ENCODE data around the gene EFS.
"Not testable (repeated sequence)": the region's sequence is repeated elsewhere in the genome, so short reads cannot be mapped to it uniquely, and the experiment has no call there.

EFS gene

GRCh38 chr14:23404331-23404900, 39.4 kb upstream of the EFS start:
- TF ChIP-seq CTCF (conservative IDR thresholded peaks at IDR 0.05; ENCODE audit: low read depth, low read length) = no peak
- H3K4me3 ChIP-seq (ENCODE audit: low read depth, low read length) = no peak overlapping the region
- no peak for DNase-seq (ENCODE audit: low read depth)

DNA sequence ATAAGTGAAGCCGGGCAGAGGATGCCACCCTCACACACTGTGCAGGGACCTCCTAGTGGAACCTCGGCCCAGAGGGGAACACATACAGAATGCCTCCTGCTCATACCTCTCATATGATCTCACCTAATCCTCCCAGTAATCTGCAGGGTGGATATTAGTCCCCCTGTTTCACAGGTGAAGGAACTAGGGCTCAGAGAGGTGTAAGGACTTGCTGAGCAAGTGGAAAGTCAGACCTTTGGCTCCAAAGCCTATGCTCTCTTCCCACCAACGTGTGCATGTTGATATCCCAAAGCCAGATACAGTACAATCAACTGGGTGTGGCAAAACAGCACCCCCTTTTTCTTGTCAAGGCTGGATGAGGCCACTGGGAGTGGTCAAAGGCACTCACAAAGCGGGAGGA, 38.9 kb upstream of the EFS start:
- H3K4me3 ChIP-seq (ENCODE audit: low read depth, low read length) = no peak overlapping the region
- TF ChIP-seq CTCF (conservative IDR thresholded peaks at IDR 0.05; ENCODE audit: low read depth, low read length) = no peak
- no peak for DNase-seq (ENCODE audit: low read depth)

GRCh38 chr14:23403139-23403438, 38.1 kb upstream of the EFS start:
- H3K4me3 ChIP-seq (ENCODE audit: low read depth, low read length) = no peak overlapping the region
- DNase-seq (ENCODE audit: low read depth) = no peak
- no peak for TF ChIP-seq CTCF (conservative IDR thresholded peaks at IDR 0.05; ENCODE audit: low read depth, low read length)

DNA sequence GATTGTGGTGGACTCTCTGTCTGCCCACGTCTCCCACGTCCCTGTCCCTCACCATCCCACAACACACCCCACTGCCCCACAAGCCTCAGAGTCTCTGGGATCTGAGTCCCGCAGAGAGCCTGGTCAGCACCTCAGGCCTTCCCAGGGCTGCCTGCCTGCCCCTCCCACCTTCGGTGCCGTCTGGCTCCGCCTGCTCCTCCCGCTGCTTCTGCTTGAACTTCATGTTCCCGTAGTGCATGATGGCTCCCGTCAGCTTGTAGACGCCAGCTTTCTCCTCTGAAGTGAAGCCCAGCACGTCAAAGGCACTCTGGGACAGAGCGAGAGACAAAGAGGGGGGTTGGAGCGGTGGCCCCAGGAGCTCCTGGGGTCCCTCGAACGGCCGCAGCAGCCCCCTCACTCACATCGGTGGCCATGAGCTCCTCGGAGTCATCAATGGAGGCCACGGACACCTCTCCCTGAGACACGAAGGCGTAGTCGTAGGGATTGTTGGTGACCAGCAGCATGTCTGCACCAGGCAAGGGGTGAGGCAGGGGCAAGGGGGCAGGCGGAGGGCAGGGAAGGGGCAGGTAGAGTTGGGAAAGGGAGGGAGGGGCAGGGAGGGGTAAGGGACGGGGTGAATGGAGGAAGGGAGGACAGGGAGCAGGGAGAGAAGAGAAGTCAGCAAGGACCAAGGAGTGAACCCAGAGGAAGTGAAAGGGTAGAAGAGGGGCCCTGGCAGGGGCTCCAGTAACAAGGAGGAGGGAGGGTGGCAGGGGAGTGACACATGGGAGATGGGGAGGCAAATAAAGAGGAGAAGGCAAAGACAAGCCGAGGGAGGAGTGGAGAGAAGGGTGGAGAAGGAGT, 37.5 kb upstream of the EFS start:
- TF ChIP-seq CTCF (conservative IDR thresholded peaks at IDR 0.05; ENCODE audit: low read depth, low read length) = no peak
- H3K4me3 ChIP-seq (ENCODE audit: low read depth, low read length) = no peak overlapping the region
- DNase-seq (ENCODE audit: low read depth) = peak; percentile 2

DNA sequence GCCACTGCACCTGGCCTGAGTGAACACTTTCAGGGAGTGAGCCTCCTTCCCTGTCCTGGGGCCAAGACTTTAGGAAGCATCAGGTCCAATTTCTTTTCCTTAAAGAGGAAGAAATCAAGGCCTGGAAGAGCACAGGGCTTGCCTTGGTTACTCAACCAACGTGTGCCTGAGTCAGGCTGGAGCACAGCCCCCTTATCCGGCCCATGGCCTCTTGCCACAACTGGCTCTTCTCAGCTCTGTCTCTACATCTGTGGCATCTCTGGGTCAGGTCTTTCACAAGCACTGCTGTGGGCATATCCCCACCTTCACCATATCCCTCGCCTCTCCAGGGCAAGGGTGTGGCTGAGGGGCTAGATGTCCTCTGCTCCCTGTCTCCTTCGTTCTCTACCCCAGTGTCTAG, 36.3 kb upstream of the EFS start:
- H3K4me3 ChIP-seq (ENCODE audit: low read depth, low read length) = no peak overlapping the region
- DNase-seq (ENCODE audit: low read depth) = no peak
- no peak for TF ChIP-seq CTCF (conservative IDR thresholded peaks at IDR 0.05; ENCODE audit: low read depth, low read length)

GRCh38 chr14:23400496-23401149, 35.7 kb upstream of the EFS start:
- not testable (repeated sequence) for DNase-seq (ENCODE audit: low read depth); H3K4me3 ChIP-seq (ENCODE audit: low read depth, low read length)

DNA sequence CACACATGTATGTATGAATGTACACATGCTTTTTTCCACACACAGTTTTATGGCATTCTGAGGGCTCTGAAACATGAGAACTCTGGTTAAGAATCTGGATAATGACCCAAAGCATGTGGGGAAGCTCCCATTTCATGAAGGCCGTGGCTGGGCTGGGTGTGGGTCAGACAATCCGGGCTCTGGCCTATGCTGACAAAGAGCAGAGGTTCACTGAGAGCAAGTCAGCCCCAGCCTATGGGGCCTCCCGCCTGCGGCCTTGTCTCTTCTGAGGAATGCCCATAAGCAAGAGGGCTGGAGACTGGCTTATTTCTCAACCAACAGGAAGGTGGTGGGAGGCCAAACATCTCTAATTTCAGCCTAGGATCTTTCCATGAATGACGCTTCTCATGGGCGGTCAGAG, 34.6 kb upstream of the EFS start:
- no peak overlapping the region for H3K4me3 ChIP-seq (ENCODE audit: low read depth, low read length)
- TF ChIP-seq CTCF (conservative IDR thresholded peaks at IDR 0.05; ENCODE audit: low read depth, low read length) = no peak
- peak; percentile 1 for DNase-seq (ENCODE audit: low read depth)

All from choroid plexus epithelial cell (primary cell).